GM18526 (cell line): ENCODE measurements around the gene COMMD3.

Source experiments
- POLR2A ChIP-seq: IDR thresholded peaks from 3 replicates; pipeline ENCODE4 v1.6.1; 2011; ENCODE audit not compliant: insufficient read length; ENCODE audit errors: extremely low read depth

The COMMD3 gene

GRCh38 chr10:22326145-22326702 lies 10.0 kb downstream of the COMMD3 start:
- TF ChIP-seq POLR2A, result no peak

- TF ChIP-seq POLR2A, result no peak
These were observed 13.0 kb downstream of the COMMD3 start for GRCh38 chr10:22329150-22329549.

DNA sequence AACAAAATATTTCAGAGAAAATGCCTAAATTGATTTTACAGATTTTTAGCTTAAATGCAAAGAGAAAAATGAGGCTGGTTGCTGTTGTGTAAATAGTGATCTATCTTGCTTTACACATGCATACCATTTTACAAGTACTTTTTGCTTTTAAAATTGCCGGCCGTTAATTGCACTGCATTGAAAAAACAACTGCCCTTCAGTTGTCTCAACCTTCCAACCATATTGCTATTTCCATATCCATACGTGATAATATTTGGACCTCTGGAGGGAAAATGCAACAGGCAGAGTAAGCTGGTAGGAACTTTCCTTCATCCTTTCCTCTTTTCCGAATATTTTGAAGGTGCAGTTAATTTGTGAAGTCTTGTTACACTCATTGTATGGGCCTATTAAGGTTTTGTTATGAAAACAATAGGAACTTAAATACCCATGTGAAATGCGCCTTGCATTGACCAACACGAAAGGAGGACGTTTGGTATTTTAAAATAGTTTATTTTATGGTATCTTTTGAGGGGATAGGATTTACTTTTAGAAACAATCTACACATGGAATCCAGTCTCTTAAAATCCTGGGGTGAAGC lies 16.0 kb downstream of the COMMD3 start:
- TF ChIP-seq POLR2A, result no peak

DNA sequence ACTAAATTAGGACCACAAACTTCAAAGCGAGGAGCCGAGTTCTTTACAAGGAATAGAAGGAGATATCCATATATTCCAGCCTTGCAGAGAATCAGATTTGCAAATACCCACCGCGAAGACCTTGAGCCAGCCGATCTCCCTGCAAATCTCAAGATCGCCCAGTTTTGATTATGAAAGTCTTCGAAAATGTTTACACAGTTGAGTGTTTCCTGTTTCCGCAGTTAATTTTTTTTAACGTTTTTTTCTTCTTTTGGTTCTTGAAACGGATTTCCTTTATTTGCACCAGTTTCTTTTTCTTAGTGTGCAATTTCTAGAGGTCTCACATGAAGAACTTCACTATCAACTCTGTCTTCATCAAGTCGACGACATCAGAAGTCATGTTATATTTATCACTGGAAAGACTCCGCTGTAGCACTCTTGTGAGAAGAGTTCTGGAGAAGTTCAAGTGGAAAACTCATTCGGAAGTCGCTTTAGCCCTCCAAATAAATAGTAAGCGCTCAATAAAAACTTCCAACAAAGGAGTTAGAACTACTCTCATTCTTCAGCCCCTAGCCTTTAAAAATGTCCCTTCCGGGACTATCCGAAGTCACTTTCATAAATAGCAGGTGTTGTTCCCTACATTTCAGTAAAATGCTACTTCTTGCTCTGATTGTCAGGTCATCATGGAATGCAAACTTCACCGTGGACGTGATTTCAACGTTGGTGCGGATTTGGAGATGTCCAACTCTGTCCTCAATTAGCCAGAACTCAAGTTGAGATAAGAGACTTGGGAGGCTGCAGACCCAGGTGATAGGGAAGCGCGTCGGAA lies 17.2 kb downstream of the COMMD3 start:
- TF ChIP-seq POLR2A, result no peak

DNA sequence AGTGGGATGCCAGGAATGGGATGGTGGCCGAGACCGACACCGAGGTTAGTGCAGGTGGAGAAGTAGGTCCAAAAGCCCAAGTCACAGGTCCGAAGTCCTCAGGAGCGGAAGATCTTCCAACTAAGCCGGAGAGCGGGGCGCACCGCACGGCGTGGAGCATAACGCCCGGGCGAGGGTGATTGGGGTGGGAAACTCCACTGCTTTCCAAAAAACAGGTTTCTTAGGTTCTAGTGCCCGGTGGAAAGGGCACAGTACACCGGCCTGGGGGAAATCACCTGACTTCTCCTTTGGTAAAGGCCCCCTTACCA lies 17.7 kb downstream of the COMMD3 start:
- no peak for TF ChIP-seq POLR2A

- TF ChIP-seq POLR2A, result no peak
These were observed 18.4 kb downstream of the COMMD3 start for GRCh38 chr10:22334414-22335172.

- peak; percentile 46 for TF ChIP-seq POLR2A
These were observed 19.2 kb downstream of the COMMD3 start for GRCh38 chr10:22335173-22335933.

DNA sequence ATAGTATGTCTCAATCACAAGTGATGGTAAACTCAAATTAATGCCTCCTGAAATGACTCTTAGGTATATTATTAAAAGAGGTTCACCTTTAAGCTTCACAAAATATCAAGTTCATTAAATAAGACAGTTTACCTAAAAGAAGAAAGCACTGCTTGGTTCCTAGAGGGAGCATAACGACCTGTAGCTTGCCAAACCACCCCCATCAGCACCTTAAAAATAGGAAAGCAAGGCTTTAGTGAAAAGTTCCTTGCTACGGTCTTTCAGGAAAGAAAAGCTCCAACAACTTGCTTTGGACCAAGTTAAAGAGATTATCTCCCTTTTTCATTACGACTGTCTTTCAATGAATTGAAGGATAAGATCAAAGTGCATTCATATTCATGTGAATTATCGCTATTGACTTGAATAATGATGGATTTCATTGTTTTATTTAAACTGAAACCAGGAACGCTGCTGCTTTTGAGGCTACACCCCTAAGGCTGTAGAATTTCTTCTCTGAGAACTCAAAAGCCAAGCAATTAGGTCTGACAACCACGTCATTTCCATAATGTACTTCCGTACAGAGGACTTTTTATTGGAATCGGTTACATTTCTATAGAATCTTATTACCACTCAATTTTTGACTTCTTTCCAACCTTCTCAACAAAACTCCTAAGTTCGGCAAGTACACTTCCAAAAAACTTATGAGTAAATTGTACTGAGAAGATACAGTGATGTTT lies 22.2 kb downstream of the COMMD3 start:
- no peak for TF ChIP-seq POLR2A

GRCh38 chr10:22338931-22339330 lies 22.7 kb downstream of the COMMD3 start:
- TF ChIP-seq POLR2A, result no peak

GRCh38 chr10:22339761-22340328 lies 23.7 kb downstream of the COMMD3 start:
- no peak for TF ChIP-seq POLR2A

- TF ChIP-seq POLR2A, result no peak
These were observed 24.4 kb downstream of the COMMD3 start for GRCh38 chr10:22340329-22341189.

GRCh38 chr10:22341190-22341925 lies 25.2 kb downstream of the COMMD3 start:
- no peak for TF ChIP-seq POLR2A

DNA sequence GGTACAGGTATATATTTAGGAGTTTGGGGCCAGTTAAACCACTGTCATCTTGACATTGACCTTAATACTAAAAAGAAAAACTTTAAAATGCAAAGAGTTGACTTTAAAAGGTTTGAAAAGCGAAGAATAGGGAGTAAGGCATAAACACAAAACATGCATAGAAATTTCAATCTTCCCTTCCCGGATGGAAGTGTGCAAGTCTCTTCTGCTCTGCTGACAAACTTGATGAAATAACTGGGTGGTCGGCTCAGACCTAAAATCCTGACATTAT lies 25.7 kb downstream of the COMMD3 start:
- TF ChIP-seq POLR2A, result no peak
